ENCODE data around the gene KCTD7.
"Not testable (repeated sequence)": the region's sequence is repeated elsewhere in the genome, so short reads cannot be mapped to it uniquely, and the experiment has no call there.

KCTD7 gene

DNA sequence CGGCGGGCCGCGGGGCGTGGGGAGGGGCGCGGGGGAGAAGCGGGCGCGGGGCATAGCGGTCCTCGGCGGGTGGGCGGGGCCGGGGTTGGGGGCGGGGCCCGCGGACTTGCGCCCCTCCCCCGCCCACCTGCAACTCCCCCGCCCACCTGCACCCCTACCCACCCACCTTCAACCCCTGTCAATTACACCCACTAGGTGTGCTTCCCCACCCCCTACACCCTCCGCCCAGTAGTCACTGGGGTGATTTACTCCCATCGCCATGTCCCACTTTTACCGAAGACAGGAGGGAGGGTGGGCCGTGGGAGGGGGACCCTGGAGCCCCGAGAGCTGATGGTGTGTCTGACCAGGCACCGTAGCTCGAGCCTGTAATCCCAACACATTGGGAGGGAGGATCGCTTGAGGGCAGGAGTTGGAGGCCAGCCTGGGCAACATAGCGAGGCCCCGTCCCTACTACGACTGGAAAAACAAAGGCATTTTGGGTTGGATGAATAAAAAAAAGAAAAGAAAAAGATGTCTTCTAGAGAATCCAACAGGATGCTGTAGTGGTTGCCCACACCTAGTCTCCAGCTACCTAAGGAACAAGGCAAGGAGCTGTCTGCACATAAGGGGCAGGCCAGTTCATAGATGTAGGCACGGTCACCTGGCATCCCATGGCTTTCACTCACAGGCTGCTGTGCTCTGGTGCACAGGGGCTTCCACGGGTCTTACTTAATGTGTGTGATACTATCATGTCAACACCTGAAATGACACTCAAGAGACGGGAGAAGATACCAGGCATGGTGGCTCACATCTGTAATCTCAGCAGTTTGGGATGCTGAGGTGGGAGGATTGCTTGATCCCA is 761 bp downstream of the KCTD7 start:
- ChIA-PET POLR2A (ENCODE audit: low non-redundant PET) (interaction anchor here (0.5 kb wide), 1 partner anchor 24 kb away, joined by 3 read pairs; no protein-coding TSS in a partner anchor), CTCF (interaction anchor here (0.9 kb wide), 1 partner anchor 72 kb away, joined by 4 read pairs; no protein-coding TSS in a partner anchor)
- DNase-seq (ENCODE audit: low spot score), result no peak
- TF ChIP-seq, protein P1, sequence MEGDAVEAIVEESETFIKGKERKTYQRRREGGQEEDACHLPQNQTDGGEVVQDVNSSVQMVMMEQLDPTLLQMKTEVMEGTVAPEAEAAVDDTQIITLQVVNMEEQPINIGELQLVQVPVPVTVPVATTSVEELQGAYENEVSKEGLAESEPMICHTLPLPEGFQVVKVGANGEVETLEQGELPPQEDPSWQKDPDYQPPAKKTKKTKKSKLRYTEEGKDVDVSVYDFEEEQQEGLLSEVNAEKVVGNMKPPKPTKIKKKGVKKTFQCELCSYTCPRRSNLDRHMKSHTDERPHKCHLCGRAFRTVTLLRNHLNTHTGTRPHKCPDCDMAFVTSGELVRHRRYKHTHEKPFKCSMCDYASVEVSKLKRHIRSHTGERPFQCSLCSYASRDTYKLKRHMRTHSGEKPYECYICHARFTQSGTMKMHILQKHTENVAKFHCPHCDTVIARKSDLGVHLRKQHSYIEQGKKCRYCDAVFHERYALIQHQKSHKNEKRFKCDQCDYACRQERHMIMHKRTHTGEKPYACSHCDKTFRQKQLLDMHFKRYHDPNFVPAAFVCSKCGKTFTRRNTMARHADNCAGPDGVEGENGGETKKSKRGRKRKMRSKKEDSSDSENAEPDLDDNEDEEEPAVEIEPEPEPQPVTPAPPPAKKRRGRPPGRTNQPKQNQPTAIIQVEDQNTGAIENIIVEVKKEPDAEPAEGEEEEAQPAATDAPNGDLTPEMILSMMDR (conservative IDR thresholded peaks at IDR 0.05; ENCODE audit: low read depth), result no peak
- H3K27ac ChIP-seq, result peak overlapping the region; percentile 96

DNA sequence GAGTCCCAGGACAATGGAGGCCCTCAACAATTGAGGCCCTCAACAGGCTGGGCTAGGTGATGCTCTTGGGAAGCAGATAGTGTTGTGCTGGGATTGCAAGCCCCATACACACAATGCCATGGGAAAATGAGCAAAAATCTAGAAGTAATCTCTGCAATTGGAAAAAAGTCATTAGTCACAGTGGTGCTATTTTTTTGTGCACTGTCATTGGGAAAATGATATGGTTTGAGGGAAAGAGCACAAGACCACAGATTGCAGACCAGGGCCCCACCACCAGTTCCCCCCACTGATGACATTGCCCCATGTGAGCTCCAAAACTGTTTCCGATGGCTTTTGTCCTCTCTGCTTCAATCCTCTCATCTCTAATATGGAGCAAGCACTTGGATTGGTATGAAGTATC is 1.9 kb downstream of the KCTD7 start:
- DNase-seq (ENCODE audit: low spot score), result no peak
- TF ChIP-seq, protein P1 (conservative IDR thresholded peaks at IDR 0.05; ENCODE audit: low read depth), result no peak
- peak overlapping the region; percentile 96 for H3K27ac ChIP-seq
- CTCF ChIA-PET, result no interaction called here
- POLR2A ChIA-PET (ENCODE audit: low non-redundant PET), result no interaction called here

DNA sequence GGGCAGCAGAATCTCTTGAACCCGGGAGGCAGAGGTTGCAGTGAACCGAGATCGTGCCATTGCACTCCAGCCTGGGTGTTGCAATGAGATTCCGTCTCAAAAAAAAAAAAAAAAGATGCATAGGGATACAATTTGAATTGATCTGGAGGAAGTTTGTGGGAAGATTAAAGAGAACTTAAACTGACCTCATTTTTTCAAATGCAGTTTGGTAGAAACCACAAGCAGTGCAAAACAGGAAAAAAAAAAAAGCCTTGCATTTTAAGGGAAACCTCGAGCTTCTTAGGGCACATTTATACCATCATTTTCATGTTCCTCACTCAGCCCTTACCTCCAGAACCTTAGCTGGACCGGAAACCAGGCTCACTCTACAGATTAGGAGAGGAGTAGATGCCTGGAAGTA is 2.8 kb downstream of the KCTD7 start:
- H3K27ac ChIP-seq, result no peak overlapping the region
- TF ChIP-seq, protein P1 (conservative IDR thresholded peaks at IDR 0.05; ENCODE audit: low read depth), result no peak
- DNase-seq (ENCODE audit: low spot score), result no peak
- POLR2A ChIA-PET (ENCODE audit: low non-redundant PET), result no interaction called here
- CTCF ChIA-PET, result interaction anchor here (0.7 kb wide), 1 partner anchor 755 kb away, joined by 3 read pairs; no protein-coding TSS in a partner anchor

DNA sequence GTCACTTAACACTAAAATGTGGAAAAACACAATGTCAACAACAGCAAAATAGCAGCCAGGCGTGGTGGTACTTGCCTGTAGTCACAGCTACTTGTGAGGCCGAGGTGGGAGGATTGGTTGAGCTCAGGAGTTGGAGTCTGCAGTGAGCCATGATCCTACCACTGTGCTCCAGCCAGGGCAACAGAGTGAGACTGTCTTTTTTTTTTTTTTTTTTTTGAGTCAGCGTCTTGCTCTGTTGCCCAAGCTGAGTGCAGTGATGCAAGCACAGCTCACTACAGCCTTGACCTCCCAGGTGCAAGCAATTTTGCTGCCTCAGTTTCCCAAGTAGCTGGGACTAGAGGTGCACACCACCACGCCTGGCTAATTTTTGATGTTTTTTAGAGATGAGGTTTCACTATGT is 6.1 kb downstream of the KCTD7 start:
- POLR2A ChIA-PET (ENCODE audit: low non-redundant PET), result no interaction called here
- peak overlapping the region; percentile 43 for H3K27ac ChIP-seq
- CTCF ChIA-PET, result interaction anchor here (0.6 kb wide), 1 partner anchor 127 kb away, joined by 4 read pairs; no protein-coding TSS in a partner anchor
- TF ChIP-seq, protein P1 (conservative IDR thresholded peaks at IDR 0.05; ENCODE audit: low read depth), result no peak
- no peak for DNase-seq (ENCODE audit: low spot score)

DNA sequence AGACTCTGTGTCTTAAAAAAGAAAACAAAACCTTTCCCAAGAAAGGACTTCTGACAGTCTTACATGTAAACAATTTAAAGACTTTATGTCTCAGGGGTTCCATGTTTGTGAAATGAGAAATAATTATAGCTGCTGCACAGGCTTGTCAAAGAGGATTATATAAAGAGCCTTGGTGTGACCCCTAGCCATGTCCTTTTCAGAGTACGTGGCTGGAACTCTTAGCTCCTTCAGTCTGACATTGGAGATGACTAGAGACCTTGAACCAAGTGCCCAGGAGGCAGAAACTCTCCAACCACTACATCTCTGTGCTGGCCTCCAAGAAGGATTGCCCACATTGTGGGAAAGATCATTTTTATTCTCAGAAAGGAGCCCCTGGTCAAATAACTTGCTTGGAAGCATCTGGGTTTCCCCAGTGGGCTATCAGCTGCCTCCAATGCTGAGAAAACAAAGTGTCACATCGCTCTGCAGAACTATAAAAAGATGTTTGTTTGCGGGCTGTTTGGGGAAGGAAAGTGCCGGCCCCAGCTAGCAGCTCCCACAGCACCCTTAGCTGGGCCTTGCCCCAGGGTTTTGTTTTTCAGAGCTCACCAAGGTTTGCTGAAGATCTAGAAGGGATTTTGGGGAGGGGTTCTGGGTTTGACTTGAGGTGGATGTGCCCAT is 6.8 kb downstream of the KCTD7 start:
- POLR2A ChIA-PET (ENCODE audit: low non-redundant PET), result interaction anchor here (0.6 kb wide), 1 partner anchor 369 kb away, joined by 3 read pairs; no protein-coding TSS in a partner anchor
- H3K27ac ChIP-seq, result peak overlapping the region; percentile 59
- CTCF ChIA-PET, result interaction anchor here (0.6 kb wide), 1 partner anchor 127 kb away, joined by 4 read pairs; no protein-coding TSS in a partner anchor
- not testable (repeated sequence) for DNase-seq (ENCODE audit: low spot score)

DNA sequence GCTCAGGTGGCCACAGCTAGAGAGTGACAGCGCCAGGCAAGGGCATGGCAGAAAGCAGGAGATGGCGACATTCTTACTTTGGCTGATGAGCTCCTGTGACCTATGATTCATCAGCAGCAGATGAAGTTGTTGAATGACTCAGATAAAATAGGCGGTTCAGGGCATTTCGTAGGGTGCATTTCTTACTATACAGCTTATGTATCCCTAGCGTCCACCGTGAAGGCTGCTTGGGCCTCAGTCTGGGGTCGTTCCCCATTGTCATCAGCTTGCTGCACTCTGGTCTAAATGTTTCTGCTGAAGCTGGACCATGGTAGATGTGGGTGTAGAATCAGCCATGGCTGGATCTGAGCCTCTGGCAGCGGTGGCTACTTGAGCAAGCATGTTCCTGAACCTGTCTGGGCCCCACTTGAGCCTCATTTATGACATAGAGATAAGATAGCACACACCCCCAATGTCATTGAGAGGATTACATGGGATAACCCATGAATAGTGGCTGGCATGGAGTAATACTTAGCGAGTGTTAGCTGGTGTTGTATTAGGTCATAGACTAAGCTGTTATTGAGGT is 7.4 kb downstream of the KCTD7 start:
- CTCF ChIA-PET; POLR2A ChIA-PET (ENCODE audit: low non-redundant PET): not testable (repeated sequence)
- peak; percentile 37 for DNase-seq (ENCODE audit: low spot score)
- peak overlapping the region; percentile 59 for H3K27ac ChIP-seq

DNA sequence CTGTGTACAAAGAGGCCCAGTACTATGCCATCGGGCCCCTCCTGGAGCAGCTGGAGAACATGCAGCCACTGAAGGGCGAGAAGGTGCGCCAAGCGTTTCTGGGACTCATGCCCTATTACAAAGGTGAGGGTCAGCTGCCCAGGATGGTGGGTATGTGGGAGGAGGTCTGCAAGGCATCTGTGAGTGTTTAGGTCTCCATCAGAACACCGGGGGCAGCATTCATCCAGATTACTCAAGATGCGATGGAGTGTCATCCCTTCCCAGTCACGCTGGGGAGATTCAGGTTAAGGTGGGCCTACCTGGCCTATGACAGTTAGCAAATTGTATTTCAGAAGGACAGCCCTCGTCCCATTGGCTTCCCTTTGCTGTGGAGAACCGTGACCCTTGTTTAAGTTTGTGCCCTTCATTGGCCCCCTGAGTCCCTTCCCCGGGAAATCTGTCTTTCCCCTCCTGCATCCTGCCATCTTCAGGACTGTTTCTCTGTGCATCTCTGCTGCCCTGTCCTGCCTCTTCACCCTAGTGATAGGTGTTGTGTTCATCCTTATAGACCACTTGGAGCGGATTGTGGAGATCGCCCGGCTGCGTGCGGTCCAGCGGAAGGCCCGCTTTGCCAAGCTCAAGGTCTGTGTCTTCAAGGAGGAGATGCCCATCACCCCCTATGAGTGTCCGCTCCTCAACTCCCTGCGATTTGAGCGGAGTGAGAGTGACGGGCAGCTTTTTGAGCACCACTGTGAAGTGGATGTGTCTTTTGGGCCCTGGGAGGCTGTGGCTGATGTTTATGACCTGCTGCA is 9.8 kb downstream of the KCTD7 start:
- TF ChIP-seq, protein P1 (conservative IDR thresholded peaks at IDR 0.05; ENCODE audit: low read depth), result no peak
- ChIA-PET CTCF (no interaction called here), POLR2A (ENCODE audit: low non-redundant PET) (no interaction called here)
- DNase-seq (ENCODE audit: low spot score), result no peak
- no peak overlapping the region for H3K27ac ChIP-seq

All from RWPE1 (cell line).